Stimulated activated CD8-positive, alpha-beta memory T cell treated with anti-CD3 and anti-CD28 coated beads, Interleukin-4, amount 100 ng/mL, for 24 hours (primary cell): ENCODE measurements around the gene DLG1.

ENCODE experiments used
- DNase-seq: peaks from one replicate; pipeline ENCODE4 v3.0.0-alpha.2; 2020; ENCODE audit warnings: low read depth

Gene DLG1

DNA sequence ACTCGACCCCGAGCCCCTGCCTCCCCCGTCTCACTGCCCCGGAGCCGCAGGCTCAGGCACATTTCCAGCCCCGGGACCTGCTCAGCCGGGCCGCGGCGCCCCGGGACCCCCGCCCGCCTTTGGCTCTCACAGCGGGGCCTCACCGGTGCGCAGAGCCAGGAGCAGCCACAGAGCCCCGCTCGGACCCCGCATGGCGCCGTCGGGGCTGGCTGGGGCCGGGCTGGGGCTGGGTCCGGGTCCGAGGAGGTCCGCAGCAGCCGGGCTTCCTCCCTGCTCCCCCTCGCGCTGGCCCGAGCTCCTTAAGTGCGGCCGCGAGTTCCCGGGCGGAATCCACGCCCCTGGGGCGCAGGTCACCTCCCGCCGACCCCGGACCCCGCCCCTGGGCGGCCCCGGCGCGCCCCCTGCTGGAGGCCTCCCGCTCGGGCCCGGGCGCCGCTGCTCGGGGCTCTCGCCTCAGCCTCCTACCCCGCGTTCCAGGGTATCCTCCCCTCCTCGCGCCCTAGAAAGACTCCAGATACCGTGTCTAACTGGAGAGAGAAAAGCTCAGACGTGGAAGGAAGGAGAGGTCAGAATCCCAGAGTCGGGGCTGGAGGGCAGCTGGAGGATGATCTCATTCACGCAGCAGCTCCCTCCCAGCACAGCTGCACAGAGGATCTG, 268.8 kb downstream of the DLG1 start, which contains the start of gene MELTF:
Gene MELTF, minus strand, starts transcription at position 307 of the 657 bp plus-strand sequence. Its CDS starts 115 bp downstream, at position 192.
- peak; percentile 58 for DNase-seq

DNA sequence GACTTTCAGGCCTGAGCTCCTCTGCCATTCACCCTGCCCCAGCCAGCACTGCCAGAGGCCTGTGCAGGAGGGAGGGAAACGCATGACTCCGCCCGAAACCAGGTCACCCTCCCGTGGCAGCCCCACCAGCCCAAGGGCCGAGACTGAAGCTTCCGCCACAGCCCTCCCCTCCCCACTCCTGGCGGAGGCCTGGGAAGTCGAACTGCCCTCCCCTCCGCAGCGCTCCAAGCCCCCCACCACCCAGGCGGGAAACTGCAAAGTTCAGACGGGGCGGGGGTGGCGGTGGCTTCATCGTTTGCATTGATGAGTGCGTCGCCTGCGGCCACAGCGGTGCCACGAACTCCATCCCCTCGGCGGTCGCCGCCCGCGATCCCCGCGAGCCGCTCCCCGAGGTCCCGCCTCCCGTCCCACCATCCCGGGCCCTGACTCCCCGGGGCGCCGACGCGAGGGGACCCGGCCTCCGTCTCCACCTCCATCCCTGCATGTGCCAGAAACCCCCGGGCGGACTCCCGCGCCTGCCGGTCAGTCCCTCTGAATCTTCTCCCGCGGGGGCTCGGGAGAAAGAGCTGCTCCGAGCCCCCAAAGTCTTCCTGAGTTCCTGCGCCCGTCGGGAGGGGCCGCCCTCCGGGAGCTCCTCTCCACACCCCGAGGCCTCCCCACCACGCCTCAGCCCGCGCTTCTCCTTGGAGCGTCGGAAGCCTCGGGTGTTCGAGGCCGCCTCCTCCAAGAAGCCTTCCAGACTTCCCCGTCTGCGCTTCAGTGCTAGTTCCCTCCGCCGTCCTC, 269.5 kb downstream of the DLG1 start:
- DNase-seq = no peak

- no peak for DNase-seq
These were observed 270.3 kb downstream of the DLG1 start for GRCh38 chr3:197027896-197028727.

GRCh38 chr3:197027151-197027895, 271.1 kb downstream of the DLG1 start:
- DNase-seq = no peak

DNA sequence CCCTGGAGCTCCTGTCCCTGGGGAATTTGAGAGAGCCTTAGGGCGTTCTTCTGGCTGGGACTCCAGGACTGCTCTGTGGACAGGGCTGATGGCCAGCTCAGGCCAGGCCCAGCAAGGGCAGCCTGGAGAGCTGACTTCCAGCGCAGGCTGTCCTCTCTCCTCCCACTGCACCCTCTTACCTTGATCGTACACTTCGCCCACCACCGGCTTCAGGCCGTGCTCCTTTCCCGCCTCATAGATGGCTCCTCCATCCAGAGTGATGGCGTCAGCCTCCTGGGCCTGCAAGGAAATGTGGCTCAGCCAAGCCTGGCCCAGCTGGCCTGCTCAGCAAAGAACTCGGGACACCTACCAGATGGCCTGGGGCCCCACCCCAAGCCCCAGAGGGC, 271.9 kb downstream of the DLG1 start:
- no peak for DNase-seq

- DNase-seq = no peak
These were observed 272.5 kb downstream of the DLG1 start for GRCh38 chr3:197025736-197026480.

GRCh38 chr3:197024881-197025735, 273.3 kb downstream of the DLG1 start:
- no peak for DNase-seq

GRCh38 chr3:197023998-197024651, 274.3 kb downstream of the DLG1 start:
- no peak for DNase-seq

DNA sequence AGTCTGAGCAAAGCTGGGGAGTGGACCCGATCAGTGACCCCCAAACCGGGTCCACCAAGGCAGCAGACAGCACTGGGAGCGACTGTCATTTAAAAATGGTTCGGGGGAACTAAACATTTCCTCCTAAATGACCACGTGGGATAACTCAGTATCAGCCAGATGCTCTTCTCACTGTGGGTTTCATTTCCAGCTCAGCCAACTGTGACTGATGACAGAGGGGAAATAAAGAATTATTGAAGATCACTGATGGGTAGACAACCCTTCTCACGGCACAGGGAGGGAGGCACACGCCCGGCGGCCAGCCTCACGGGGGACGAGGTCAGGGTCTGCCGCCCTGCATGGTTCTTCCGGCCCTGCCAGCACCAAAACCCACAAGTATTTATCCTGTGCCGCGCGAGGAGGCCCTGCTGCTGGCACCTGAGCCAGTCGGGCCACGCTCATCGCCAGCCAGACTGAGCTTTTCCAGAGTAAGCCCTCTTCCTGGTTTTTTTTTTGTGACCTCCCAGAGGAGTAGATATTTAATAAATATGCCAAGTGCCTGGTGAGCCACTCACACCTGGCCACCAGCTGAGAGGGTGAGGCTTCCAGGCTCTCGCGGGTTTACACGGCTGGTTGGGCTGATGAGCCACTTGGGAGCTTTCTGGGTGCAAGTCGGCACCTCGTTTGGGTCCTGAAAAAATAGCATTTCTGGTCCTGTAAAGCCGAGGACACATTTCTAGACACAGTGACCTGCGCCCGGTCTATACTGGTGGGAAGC, 275.0 kb downstream of the DLG1 start:
- DNase-seq = no peak

GRCh38 chr3:197022405-197023231, 275.8 kb downstream of the DLG1 start:
- DNase-seq = no peak

DNA sequence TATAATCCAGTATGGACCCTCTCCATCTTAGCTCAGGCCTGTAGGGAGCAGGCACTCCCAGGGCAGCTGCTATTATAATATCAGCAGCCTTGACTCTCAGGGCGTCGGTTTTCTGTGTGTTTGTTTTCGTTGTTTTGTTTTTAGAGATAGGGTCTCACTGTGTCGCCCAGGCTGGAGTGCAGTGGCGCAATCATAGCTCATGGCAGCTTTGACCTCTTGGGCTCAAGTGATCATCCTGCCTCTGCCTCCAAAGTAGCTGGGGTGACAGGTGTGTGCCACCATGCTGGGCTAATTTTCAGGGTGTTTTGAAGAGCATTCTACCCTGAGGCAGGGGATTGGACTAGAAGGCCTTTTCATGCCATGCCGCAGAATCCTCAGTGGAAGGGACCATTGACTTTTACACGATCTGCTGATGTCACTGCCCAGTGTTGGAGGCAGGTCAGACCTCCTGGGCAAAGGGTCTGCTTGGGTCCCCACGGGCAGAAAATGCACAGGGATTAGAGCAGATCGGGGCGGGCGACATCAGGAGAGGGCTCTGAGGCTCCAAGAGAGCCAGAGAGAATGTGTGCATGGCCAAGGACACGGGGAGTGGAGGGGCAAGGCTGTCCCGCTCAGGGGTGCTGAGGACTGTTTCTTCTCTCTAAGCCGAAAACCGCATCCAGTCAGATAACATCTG, 276.5 kb downstream of the DLG1 start:
- DNase-seq = no peak

- DNase-seq = no peak
These were observed 277.2 kb downstream of the DLG1 start for GRCh38 chr3:197021231-197021630.

DNA sequence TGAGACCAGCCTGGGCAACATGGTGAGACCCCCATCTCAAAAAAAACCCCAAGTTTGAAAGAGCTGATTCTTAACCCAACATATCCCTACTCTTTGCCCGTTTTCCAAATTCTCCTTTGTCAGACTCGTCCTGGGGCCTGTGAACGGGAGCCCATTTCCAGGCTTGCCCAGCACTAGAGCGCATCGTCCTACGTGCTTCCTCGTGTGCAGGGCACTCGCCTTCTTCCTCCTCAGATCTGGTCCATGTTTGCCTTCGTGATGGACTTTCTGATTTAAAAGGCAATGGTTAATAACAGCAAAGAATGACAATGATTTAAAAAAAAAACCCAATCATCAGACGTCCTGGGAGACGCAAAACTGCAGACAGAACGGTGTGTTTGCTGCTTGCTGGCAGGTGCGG, 278.9 kb downstream of the DLG1 start:
- no peak for DNase-seq

DNA sequence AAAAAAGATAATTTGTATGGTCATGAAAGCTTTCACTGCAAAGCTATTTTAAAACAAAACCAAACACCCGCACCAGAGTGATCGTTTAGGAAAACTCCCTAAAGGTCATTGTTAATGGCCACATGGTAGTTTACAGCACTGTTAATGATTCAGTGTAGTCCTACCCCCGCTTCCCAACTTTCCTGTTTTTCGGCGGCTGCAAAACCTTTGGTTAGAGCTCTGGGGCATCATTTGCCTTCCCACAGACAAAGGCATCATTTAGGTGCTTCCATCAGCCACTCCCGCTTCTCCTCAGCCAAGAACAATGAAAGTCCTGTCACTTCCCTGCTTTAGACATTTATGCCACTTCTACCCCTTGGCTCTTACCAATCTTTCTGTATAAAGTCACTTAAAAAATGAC, 279.4 kb downstream of the DLG1 start:
- DNase-seq = no peak

DNA sequence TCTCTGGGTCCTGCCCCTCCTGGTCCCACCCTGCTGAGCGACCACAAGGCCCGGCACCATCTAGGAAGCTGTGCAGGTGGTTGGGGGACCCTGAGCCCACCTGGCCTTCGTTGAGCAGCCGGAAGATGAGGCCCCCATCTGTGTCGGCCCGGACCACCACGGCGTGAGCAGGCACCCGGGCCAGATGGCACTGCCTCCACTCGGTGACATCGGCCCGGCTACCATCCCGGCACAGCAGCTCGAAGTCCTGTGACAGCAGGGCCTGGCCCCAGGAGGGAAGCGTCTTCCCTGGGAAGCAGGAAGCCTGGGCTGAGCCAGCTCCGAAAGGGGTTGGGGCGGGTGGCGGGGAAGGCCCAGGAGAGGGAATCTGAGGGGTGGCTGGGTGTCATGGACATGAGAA, 281.4 kb downstream of the DLG1 start:
- DNase-seq = no peak

DNA sequence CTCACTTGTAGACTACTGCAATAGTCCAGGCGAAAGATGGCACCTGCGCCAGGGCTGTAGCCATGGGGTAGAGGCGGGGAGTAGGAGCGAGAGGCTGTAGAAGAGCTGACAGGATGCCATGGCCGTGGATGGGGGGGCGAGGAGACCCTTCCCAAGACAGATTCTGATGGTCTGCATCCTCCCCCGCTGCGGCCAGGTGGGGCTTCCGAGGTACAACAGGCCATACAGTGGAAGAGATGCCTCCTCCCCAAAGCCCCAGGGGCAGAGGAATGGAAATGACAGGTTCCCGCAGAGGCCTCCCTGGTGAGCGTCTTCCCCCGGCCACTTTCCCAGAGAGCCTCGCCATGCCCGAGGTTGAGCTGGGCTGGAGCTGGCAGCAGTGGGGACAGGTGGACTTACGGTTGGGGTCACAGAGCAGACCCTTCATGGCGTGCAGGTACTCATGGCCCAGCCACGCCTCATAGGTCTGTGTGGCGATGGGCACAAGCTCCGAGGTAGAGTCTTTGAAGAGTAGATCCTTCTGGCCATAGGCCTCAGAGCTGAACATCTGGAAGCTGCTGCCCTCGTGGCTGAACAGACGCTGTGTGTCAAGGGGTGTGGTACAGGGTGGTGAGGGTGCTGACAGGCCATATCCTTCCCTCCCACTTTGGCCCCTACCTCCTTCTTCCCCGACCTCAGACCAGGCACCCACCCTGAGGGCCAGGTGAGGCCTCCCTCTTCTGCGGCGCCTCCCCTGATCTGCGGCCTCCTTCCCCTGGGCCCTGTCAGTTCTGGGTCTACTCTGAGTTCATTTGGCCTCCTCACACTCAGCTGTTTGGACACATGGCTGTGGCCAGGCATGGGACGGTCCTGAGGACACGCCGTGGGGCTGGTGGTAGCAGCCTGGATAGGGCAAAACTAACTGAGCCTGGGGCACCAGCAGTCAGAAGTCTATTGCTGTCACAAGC, 282.3 kb downstream of the DLG1 start:
- no peak for DNase-seq
